ENCODE data around the gene ATR.
"Not testable (repeated sequence)": the region's sequence is repeated elsewhere in the genome, so short reads cannot be mapped to it uniquely, and the experiment has no call there.

ATR gene

GRCh38 chr3:142595141-142595540 is 16.6 kb upstream of the ATR start:
- no peak for DNase-seq (ENCODE audit: low read depth)

GRCh38 chr3:142592268-142592667 is 13.7 kb upstream of the ATR start:
- DNase-seq (ENCODE audit: low read depth) = not testable (repeated sequence)

GRCh38 chr3:142588703-142589102 is 10.2 kb upstream of the ATR start:
- DNase-seq (ENCODE audit: low read depth) = no peak

DNA sequence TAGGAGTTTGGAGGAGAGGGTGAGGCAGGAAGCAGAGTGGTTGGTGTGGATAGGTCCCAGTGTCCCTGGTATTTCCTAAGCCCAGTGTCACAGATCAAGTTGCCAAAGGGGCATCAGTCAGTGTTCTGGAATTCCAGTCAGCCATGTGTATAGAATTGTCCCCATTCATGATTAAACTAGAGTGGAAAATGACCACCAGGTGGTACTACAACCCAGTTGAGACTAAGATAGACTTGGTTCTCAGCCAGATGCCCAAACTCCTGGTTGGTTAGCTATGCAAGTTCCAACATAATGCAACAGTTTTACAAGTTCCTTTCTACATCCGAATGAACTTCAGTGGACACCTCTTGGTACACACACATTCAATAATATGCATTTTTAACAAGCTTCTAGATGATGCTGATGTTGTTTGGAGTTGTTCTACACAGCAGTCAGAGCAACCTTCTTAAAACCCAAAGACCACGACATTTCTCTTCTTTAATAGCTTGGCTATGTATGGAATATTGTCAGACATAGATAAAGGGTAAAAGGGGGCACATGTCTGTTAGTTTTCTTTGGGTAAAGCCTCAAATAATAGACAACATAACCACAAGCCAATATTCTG is 8.4 kb upstream of the ATR start:
- peak; percentile 77 for DNase-seq (ENCODE audit: low read depth)

GRCh38 chr3:142581070-142581469 is 2.5 kb upstream of the ATR start:
- DNase-seq (ENCODE audit: low read depth) = not testable (repeated sequence)

- no peak for DNase-seq (ENCODE audit: low read depth)
Measured at GRCh38 chr3:142580061-142580423, 1.5 kb upstream of the ATR start.

DNA sequence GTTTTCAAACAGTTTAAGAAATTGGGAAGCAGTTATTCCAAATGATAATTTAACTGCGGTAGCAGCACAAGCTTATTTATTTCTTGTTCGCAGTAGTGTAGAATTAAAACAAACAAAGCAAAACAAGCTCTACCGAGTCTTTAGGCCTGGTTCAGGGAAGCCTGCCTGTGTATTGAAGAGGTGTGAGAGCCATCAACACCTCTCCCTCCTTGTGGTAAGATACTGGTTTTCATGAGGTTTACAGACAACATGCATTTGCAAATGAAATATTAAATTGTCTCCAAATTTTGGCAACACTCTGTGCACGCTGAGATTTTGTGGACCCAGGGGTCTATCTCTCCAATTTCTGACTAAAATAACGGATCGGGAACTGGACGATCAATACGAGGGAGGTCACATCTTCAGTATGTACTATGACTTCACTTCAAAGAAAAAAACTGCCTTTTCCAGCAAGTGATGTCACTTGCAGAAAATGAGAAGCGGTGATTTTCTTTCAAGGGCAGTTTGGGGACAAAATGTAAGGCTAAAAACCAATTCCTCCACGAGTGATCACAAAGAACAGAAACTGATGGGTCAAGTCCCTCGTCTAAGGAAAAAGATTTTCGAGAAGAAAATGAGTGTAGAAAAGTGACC is 721 bp downstream of the ATR start:
- DNase-seq (ENCODE audit: low read depth) = peak; percentile 39

DNA sequence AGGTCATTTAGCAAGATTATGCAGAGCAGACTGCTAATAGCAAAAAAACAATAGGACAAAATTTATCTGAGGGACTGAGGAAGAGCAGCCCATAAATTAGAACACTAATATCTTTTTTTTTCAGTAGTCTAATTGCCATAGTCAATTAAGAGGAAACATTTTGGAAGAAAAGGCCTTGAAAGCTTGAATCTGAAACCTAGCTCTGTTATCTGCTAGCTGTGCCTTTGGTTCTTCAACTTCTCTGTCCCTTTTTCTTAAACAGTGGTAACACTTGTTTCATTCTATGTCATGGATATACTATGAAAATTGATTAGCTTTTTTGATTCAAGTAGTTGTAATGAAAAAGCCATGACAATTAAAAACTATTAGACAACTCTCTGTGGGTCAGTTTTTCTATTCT is 1.7 kb downstream of the ATR start:
- no peak for DNase-seq (ENCODE audit: low read depth)

DNA sequence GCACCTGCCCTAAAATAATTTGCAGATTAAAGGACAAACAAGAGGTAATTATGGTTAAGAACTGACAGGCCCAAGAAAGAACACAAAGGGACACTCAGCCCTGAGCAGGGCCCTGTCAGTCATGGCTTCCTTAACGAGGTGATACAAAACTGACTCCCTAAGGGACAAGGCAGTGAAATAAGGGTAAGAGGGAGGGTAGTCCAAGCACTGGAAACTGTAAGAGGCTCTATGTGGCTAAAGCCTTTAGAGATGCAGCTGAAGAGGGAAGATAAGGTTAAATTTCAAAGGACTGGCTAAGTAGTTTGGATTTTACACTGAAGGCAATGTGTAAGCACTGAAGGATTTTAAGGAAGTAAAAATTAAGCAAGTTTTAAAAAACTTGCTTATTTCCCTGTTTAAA is 3.9 kb downstream of the ATR start:
- no peak for DNase-seq (ENCODE audit: low read depth)

DNA sequence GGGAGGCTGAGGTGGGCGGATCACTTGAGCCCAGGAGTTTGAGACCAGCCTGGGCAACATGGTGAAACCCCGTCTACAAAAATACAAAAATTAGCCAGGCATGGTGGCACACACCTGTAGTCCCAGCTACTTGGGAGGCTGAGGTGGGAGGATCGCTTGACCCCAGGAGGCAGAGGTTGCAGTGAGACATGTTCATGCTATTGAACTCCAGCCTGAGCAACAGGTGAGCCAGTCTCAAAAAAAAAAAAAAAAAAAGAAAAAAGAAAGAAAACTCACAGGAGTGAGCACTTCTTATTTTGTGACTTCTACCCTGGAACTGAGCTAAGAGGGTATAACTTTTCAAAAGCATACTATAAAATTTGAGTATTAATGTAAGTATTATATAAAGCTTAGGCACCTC is 4.3 kb downstream of the ATR start:
- not testable (repeated sequence) for DNase-seq (ENCODE audit: low read depth)

GRCh38 chr3:142569422-142569821 is 9.1 kb downstream of the ATR start:
- DNase-seq (ENCODE audit: low read depth) = peak; percentile 9

- DNase-seq (ENCODE audit: low read depth) = no peak
Measured at GRCh38 chr3:142568393-142569017, 10.0 kb downstream of the ATR start.

GRCh38 chr3:142566096-142566495 is 12.4 kb downstream of the ATR start:
- DNase-seq (ENCODE audit: low read depth) = no peak

GRCh38 chr3:142563496-142563997 is 15.0 kb downstream of the ATR start:
- no peak for DNase-seq (ENCODE audit: low read depth)

GRCh38 chr3:142560118-142560517 is 18.4 kb downstream of the ATR start:
- no peak for DNase-seq (ENCODE audit: low read depth)

GRCh38 chr3:142553741-142554140 is 24.8 kb downstream of the ATR start:
- DNase-seq (ENCODE audit: low read depth) = no peak

GRCh38 chr3:142552579-142552978 is 26.0 kb downstream of the ATR start:
- not testable (repeated sequence) for DNase-seq (ENCODE audit: low read depth)

DNA sequence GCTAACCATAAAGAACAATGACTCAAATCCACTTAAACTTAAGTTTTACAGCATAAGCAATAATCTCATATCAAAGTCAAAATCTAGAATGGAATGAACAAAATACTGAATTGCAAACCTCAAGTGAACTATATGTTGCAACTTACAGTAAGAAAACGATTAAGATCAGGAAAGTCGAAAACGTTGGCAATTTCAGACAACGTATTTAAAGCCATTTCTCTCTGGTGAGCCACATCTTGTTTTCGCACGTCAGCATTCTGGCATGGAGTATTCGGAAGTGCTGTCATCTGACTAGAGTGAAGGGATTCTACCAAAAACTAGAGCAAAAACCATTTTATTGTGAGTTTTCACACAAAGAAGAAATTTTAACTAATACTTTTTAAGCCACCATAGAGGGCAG is 28.5 kb downstream of the ATR start:
- no peak for DNase-seq (ENCODE audit: low read depth)

DNA sequence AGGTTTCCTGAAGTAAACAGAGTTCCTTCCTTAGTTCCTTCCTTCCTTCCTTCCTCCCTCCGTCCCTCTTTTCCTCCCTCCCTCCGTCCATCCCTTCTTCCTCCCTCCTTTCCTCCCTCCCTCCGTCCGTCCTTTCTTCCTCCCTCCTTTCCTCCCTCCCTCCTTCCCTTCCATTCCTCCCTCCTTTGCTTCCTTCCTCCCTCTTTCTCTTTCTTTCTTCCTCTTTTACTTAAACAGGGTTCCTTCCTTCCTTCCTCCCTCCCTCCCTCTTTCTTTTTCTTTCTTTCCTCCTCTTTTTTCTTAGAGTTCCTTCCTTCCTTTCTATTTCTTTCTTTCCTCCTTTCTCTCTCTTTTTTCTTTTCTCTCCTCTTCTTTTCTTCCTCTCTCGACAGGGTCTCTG is 35.2 kb downstream of the ATR start:
- DNase-seq (ENCODE audit: low read depth) = no peak

- DNase-seq (ENCODE audit: low read depth) = no peak
Measured at GRCh38 chr3:142542054-142542453, 36.5 kb downstream of the ATR start.

- DNase-seq (ENCODE audit: low read depth) = no peak
Measured at GRCh38 chr3:142536519-142536918, 42.0 kb downstream of the ATR start.

DNA sequence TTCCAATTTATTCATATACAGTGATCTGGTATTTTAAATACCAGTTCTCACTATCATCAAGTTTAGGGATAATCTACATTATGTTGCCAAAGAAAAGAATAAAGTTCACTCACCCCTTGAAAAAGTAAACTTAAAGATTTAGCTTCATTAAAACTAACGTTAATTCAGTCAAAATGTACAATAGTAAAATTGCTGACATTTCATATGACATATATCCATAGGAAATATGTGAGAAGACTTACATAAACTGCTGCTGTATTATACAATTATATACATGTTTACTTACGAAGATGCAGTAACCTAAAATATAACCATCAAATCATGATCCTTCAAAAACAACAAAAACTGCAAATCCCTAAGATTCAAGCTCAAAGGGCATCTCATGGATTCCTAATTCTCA is 44.0 kb downstream of the ATR start:
- no peak for DNase-seq (ENCODE audit: low read depth)

- DNase-seq (ENCODE audit: low read depth) = no peak
Measured at GRCh38 chr3:142530296-142530695, 48.2 kb downstream of the ATR start.
